SK-N-SH (cell line): ENCODE results near the gene SRSF7.

Experiments
- CHD2 ChIP-seq: fragments of 150-350 bp; IDR thresholded peaks from 2 replicates; pipeline ENCODE4 v1.6.1; 2018; ENCODE audit warnings: low read length; ENCODE audit not compliant: partially characterized antibody
- CTCF ChIP-seq: fragments of 200-600 bp; sonication (generic); IDR thresholded peaks from 2 replicates; pipeline ENCODE4 v1.6.1; 2017; ENCODE audit warnings: antibody characterized with exemption, mild to moderate bottlenecking, moderate library complexity
- ELF1 ChIP-seq: IDR thresholded peaks from 2 replicates; pipeline ENCODE4 v1.4.0; 2012
- EZH2phosphoT487 ChIP-seq: fragments of 200-600 bp; sonication (generic); IDR thresholded peaks from 2 replicates; pipeline ENCODE4 v1.6.1; 2017; ENCODE audit warnings: low read depth, mixed run types, mild to moderate bottlenecking, antibody characterized with exemption, moderate library complexity, borderline replicate concordance
- GABPA ChIP-seq: IDR thresholded peaks from 2 replicates; pipeline ENCODE4 v1.4.0; 2012; ENCODE audit warnings: low read depth, mild to moderate bottlenecking
- MAX ChIP-seq: IDR thresholded peaks from 2 replicates; pipeline ENCODE4 v1.4.0; 2012; ENCODE audit warnings: low read depth
- MXI1 ChIP-seq: IDR thresholded peaks from 2 replicates; pipeline ENCODE4 v1.6.1; 2012; ENCODE audit warnings: mild to moderate bottlenecking, low read depth, low read length, improper control_type of control experiment
- POLR2AphosphoS5 ChIP-seq: IDR thresholded peaks from 2 replicates; pipeline ENCODE4 v1.6.1; 2012; ENCODE audit warnings: low read depth, low read length
- TCF12 ChIP-seq: IDR thresholded peaks from 2 replicates; pipeline ENCODE4 v1.4.0; 2012
- TEAD4 ChIP-seq: IDR thresholded peaks from 2 replicates; pipeline ENCODE4 v1.4.0; 2012; ENCODE audit warnings: mild to moderate bottlenecking, borderline replicate concordance; ENCODE audit not compliant: insufficient read depth
- TF ChIP-seq, protein P1 (sequence below): IDR thresholded peaks from 2 replicates; pipeline ENCODE4 v1.4.0; 2012; ENCODE audit warnings: low read depth, borderline replicate concordance
- TF ChIP-seq, protein P2 (sequence below): IDR thresholded peaks from 2 replicates; pipeline ENCODE4; 2012

DNA sequence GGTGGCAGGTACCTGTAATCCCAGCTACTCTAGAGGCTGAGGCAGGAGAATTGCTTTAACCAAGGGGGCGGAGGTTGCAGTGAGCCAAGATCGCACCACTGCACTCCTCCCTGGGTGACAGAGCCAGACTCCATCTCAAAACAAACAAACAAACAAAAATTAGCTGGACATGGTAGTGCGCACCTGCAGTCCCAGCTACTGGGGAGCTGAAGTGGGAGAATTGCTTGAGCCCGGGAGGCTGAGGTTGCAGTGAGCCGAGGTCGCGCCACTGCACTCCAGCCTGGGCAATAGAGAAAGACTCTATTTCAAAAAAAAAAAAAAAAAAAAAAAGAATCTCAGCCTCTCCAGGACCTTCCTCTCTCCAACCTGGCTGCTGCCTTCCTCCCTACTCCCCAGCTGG is 20.1 kb downstream of the SRSF7 start:
- TF ChIP-seq CHD2 (no peak), CTCF (no peak), EZH2phosphoT487 (no peak), GABPA (no peak), TCF12 (no peak), POLR2AphosphoS5 (no peak), MXI1 (no peak), TEAD4 (no peak), MAX (no peak), ELF1 (no peak)
- TF ChIP-seq, protein P1, sequence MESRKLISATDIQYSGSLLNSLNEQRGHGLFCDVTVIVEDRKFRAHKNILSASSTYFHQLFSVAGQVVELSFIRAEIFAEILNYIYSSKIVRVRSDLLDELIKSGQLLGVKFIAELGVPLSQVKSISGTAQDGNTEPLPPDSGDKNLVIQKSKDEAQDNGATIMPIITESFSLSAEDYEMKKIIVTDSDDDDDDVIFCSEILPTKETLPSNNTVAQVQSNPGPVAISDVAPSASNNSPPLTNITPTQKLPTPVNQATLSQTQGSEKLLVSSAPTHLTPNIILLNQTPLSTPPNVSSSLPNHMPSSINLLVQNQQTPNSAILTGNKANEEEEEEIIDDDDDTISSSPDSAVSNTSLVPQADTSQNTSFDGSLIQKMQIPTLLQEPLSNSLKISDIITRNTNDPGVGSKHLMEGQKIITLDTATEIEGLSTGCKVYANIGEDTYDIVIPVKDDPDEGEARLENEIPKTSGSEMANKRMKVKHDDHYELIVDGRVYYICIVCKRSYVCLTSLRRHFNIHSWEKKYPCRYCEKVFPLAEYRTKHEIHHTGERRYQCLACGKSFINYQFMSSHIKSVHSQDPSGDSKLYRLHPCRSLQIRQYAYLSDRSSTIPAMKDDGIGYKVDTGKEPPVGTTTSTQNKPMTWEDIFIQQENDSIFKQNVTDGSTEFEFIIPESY, result no peak
- TF ChIP-seq, protein P2, sequence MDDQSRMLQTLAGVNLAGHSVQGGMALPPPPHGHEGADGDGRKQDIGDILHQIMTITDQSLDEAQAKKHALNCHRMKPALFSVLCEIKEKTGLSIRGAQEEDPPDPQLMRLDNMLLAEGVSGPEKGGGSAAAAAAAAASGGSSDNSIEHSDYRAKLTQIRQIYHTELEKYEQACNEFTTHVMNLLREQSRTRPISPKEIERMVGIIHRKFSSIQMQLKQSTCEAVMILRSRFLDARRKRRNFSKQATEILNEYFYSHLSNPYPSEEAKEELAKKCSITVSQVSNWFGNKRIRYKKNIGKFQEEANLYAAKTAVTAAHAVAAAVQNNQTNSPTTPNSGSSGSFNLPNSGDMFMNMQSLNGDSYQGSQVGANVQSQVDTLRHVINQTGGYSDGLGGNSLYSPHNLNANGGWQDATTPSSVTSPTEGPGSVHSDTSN, result no peak
